ENCODE results near the gene EPHB1.

- TF ChIP-seq CTCF (IDR thresholded peaks at IDR 0.05 in 4 of 5, conservative IDR thresholded peaks at IDR 0.05 in 1 of 5) (no peak), POLR2A (IDR thresholded peaks at IDR 0.05) (no peak)
These were observed 229.1 kb downstream of the EPHB1 start for GRCh38 chr3:135023996-135024658.
